B cell (primary cell): ENCODE data around the gene SEZ6L.

Source experiments
- EZH2 ChIP-seq: IDR thresholded peaks from 2 replicates; pipeline ENCODE4 v1.6.1; 2012; ENCODE audit warnings: borderline replicate concordance, low read depth, mild to moderate bottlenecking, moderate library complexity, low read length; ENCODE audit not compliant: insufficient read depth, poor library complexity, severe bottlenecking
- TF ChIP-seq, protein P1 (sequence below): fragments of 200-600 bp; IDR thresholded peaks from one replicate; pipeline ENCODE4 v1.8.0; 2022; ENCODE audit warnings: antibody characterized with exemption, mild to moderate bottlenecking

DNA sequence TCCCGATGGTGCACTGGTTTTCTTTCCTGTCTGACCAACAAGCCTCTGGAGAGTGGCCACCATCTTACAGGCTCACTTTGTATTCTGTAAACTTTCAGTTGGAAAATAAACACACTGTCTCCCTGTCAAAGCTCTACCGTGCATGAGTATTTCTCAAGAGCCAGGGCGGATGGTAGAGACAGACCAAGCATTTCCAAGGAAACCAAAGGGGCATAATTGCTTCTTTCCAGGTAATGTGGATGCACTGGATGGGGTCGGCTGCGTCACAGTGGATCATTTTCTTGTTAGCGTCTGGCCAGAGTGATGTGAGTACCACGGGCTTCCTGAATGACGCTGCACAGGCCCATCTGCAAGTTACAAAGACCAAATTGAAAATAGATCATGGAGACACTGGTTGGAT is 5.1 kb upstream of the SEZ6L start:
- TF ChIP-seq, protein P1, sequence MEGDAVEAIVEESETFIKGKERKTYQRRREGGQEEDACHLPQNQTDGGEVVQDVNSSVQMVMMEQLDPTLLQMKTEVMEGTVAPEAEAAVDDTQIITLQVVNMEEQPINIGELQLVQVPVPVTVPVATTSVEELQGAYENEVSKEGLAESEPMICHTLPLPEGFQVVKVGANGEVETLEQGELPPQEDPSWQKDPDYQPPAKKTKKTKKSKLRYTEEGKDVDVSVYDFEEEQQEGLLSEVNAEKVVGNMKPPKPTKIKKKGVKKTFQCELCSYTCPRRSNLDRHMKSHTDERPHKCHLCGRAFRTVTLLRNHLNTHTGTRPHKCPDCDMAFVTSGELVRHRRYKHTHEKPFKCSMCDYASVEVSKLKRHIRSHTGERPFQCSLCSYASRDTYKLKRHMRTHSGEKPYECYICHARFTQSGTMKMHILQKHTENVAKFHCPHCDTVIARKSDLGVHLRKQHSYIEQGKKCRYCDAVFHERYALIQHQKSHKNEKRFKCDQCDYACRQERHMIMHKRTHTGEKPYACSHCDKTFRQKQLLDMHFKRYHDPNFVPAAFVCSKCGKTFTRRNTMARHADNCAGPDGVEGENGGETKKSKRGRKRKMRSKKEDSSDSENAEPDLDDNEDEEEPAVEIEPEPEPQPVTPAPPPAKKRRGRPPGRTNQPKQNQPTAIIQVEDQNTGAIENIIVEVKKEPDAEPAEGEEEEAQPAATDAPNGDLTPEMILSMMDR = no peak
- no peak for TF ChIP-seq EZH2
